ENCODE data around the gene PTOV1.

The PTOV1 gene

GRCh38 chr19:49857061-49857837 is 6.3 kb downstream of the PTOV1 start:
- TF ChIP-seq GATA2 (IDR thresholded peaks at IDR 0.05; ENCODE audit: low read depth, low read length) (no peak), GATA3 (IDR thresholded peaks at IDR 0.05; ENCODE audit: low read depth, low read length) (no peak)

DNA sequence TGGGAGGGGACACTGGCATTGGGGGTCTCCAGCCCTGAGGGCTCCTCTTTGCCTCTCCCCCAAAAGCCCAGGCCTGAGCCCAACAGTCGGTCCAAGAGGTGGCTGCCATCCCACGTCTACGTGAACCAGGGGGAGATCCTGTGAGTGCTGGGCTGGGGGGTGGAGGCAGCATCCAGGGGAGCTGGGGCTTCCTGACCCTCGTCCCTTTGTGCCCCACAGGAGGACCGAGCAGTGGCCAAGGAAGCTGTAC is 6.8 kb downstream of the PTOV1 start:
- TF ChIP-seq GATA2 (IDR thresholded peaks at IDR 0.05; ENCODE audit: low read depth, low read length) (no peak), GATA3 (IDR thresholded peaks at IDR 0.05; ENCODE audit: low read depth, low read length) (no peak)

- TF ChIP-seq GATA2 (IDR thresholded peaks at IDR 0.05; ENCODE audit: low read depth, low read length) (no peak), GATA3 (IDR thresholded peaks at IDR 0.05; ENCODE audit: low read depth, low read length) (no peak)
Observed at GRCh38 chr19:49858088-49858985, 7.4 kb downstream of the PTOV1 start.

GRCh38 chr19:49859682-49860335 is 8.8 kb downstream of the PTOV1 start:
- TF ChIP-seq GATA2 (IDR thresholded peaks at IDR 0.05; ENCODE audit: low read depth, low read length): no peak
- no peak for TF ChIP-seq GATA3 (IDR thresholded peaks at IDR 0.05; ENCODE audit: low read depth, low read length)

GRCh38 chr19:49860336-49861102 is 9.6 kb downstream of the PTOV1 start:
- TF ChIP-seq GATA3 (IDR thresholded peaks at IDR 0.05; ENCODE audit: low read depth, low read length): no peak
- TF ChIP-seq GATA2 (IDR thresholded peaks at IDR 0.05; ENCODE audit: low read depth, low read length): no peak

DNA sequence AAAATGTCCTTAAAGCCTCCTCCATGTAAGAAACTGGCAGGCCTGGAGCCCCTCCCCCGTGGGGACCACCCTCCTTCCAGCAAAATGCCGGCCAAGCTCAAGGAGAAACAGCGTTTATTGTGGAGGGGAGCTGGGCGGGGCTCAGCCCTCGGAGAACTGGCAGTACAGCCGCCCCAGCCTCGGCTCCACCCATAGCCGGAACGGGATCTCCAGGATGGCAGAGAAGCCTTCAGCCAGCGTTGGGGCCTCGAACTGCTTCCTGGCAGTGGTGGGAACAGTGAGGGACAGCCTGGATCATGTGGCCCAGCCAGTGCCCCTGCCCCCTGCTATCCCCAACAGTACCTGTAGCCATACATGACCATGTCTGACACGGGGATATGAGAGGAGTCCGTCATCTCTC is 10.1 kb downstream of the PTOV1 start:
- TF ChIP-seq GATA2 (IDR thresholded peaks at IDR 0.05; ENCODE audit: low read depth, low read length) (no peak), GATA3 (IDR thresholded peaks at IDR 0.05; ENCODE audit: low read depth, low read length) (no peak)

DNA sequence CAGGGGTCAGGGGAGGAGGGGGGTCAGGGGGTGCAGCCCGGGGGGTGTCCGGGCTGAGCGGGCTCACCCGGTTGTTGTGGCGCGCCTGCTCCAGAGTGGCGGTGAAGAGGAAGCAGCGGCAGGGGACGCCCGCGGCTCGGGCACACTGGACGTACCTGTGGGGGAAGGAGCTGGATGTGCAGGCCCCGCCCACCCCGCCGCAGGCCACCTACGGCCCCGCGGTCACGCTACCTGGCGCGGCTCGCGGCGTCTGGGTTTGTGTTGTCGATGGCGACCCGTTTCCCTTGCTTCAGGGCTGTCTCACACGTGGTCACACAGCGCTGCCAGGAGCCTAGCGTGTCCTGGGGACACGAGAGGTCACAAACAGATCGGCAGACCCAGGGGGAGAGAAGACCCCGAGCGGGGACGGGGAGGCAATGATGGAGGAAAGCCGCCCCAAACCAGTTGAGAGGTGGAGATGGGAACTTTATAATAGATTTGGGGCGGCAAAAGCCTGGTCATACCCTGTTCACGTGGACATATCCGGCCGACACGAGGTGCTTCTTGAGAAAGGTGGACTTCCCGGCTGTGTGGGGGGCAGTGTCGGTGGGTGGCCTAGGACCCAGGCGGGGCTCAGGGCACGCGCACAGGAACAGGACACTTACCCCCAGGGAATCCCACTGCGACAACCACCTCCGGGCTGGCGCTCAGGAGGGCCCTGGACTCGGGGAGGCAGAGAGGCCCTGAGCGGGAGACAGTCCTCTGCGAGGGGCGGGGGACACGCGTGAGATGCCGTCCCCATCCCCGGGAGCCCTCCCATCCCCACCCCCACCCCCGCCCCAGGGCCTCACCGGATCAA is 10.8 kb downstream of the PTOV1 start:
- no peak for TF ChIP-seq GATA2 (IDR thresholded peaks at IDR 0.05; ENCODE audit: low read depth, low read length)
- TF ChIP-seq GATA3 (IDR thresholded peaks at IDR 0.05; ENCODE audit: low read depth, low read length): no peak

- no peak for TF ChIP-seq GATA2 (IDR thresholded peaks at IDR 0.05; ENCODE audit: low read depth, low read length)
- TF ChIP-seq GATA3 (IDR thresholded peaks at IDR 0.05; ENCODE audit: low read depth, low read length): no peak
Observed at GRCh38 chr19:49862391-49863253, 11.7 kb downstream of the PTOV1 start.

DNA sequence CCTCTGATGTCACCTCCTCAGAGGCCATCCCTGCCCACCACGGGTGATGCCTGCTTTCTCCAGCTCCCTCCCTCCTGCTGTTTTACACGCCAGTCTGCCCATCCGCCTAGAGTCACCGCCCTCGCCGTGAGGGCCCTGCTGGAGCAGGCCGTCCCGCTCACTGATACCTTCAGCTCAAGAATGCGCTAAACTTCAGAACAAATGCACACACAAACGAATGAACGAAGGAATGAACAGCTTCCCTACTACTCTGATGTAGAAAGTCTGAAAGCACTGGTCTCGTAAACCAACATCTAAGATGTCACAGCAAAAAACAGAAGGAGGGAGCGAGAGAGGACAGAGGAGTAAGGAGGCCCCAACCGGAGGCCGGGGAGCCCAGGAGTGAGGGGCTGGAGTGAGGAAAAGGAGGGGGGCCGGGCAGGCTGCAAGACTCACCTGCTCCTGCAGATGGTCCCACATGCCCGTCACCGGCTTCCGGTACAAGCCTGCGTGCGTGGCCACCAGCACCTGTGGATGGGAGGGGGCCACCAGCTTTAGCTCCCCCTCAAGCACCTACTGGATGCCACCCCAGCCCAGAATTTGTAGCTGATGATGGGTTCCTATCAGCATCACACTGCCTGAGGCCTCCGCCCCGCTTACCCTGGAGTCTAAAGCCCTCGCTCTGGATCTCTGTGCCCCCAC is 12.4 kb downstream of the PTOV1 start:
- TF ChIP-seq GATA2 (IDR thresholded peaks at IDR 0.05; ENCODE audit: low read depth, low read length): no peak
- TF ChIP-seq GATA3 (IDR thresholded peaks at IDR 0.05; ENCODE audit: low read depth, low read length): no peak

GRCh38 chr19:49863935-49864320 is 13.0 kb downstream of the PTOV1 start:
- no peak for TF ChIP-seq GATA3 (IDR thresholded peaks at IDR 0.05; ENCODE audit: low read depth, low read length)
- TF ChIP-seq GATA2 (IDR thresholded peaks at IDR 0.05; ENCODE audit: low read depth, low read length): no peak

DNA sequence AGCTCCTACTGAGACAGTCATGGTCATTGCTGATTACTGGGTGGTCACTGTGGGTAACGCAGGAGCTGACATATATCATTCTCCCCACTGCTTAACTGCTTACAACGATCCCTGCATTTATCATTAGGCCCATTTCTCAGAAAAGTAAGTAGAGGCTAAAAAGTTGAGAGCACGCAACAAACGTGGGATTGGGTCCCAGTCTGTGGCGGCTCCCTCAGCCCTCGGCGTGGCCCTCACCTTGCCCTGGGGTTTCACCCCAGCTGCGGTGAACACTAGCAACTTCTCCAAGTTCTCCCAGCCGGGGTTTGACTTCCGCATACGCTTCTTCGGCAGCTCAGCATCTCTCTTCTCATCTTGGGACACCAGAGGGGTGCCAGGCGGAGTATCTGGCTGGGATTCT is 13.9 kb downstream of the PTOV1 start:
- no peak for TF ChIP-seq GATA2 (IDR thresholded peaks at IDR 0.05; ENCODE audit: low read depth, low read length)
- TF ChIP-seq GATA3 (IDR thresholded peaks at IDR 0.05; ENCODE audit: low read depth, low read length): no peak

Data from SH-SY5Y (cell line).